ENCODE results near the gene ZBTB18. TPM values are rescaled to one million over a fixed set of nuclear protein-coding genes. Genes with fewer than 3 reads are reported as not detected.

Gene ZBTB18
- total RNA-seq, 1 experiment from 2014 or later = 1.8 TPM

GRCh38 chr1:244048256-244049161, 2.6 kb upstream of the ZBTB18 start:
- H3K9ac ChIP-seq (ENCODE audit: low read length) = no peak overlapping the region
- peaks cover 8 to 14% of the 10 kb centered on the region in 2 experiments; a peak in 3 of 4 replicates for H3K4me1 ChIP-seq (ENCODE audit: control insufficient read depth in 1 of 2, insufficient read depth in 2 of 2, low read length in 2 of 2)
- no peaks in the 10 kb centered on the region; the same call in 1 of the 2 replicates for H4K20me1 ChIP-seq (ENCODE audit: insufficient read depth)
- POLR2A ChIA-PET = interaction anchor here (0.7 kb wide), 2 partner anchors 15 to 791 kb away, joined by 3 to 5 read pairs; no protein-coding TSS in a partner anchor
- ATAC-seq (peak; percentile 96), DNase-seq (ENCODE audit: low read depth, low spot score) (peak; percentile 94)
- peaks cover 76% of the 10 kb centered on the region for H3K27me3 ChIP-seq (ENCODE audit: insufficient read depth, low read length)
- H3K27ac ChIP-seq (ENCODE audit: low read depth, low read length) = no peak overlapping the region
- no peaks in the 10 kb centered on the region for H3K36me3 ChIP-seq (ENCODE audit: control insufficient read depth in 1 of 2, insufficient read depth in 2 of 2, low read length in 2 of 2)
- BruUV-seq (replicated peaks) = no TSS peak
- intact Hi-C loops (cut with micrococcal nuclease) = loop anchor here (2.0 to 10.0 kb wide), 3 partner anchors 164 to 704 kb away; no protein-coding TSS in a partner anchor
- H2AFZ ChIP-seq (ENCODE audit: low read depth, low read length, poor library complexity, severe bottlenecking) = no peak overlapping the region
- H3K4me3 ChIP-seq (replicated peaks in 1 of 2; ENCODE audit: low read depth in 1 of 2, low read length in 2 of 2) = peak overlapping the region; percentile 60 to 70
- H3K4me2 ChIP-seq (ENCODE audit: low read length) = peak overlapping the region; percentile 99
- H3K9me2 ChIP-seq (ENCODE audit: insufficient read depth) = no peaks in the 10 kb centered on the region
- no peaks in the 10 kb centered on the region for H3K79me2 ChIP-seq (ENCODE audit: insufficient read depth, low read length)
- CTCF ChIA-PET = interaction anchor here (0.7 kb wide), 2 partner anchors 83 to 360 kb away, joined by 3 read pairs; no protein-coding TSS in a partner anchor
- RAD21 ChIA-PET (ENCODE audit: low non-redundant PET in 1 of 2, low total read pairs in 2 of 2, uncharacterized antibody in 2 of 2, unreplicated experiment in 2 of 2) = no interaction called here
- H3K9me3 ChIP-seq (ENCODE audit: control insufficient read depth in 1 of 2, insufficient read depth in 1 of 2, low read depth in 1 of 2, low read length in 2 of 2) = no peaks in the 10 kb centered on the region
- no peak for TF ChIP-seq RAD21 (IDR thresholded peaks at IDR 0.05; ENCODE audit: low read depth)
- peak; percentile 8 for TF ChIP-seq TCF7L2 (IDR thresholded peaks at IDR 0.05; ENCODE audit: borderline replicate concordance, extremely low read depth, insufficient read depth, insufficient read length)
- TF ChIP-seq ZFX (IDR thresholded peaks at IDR 0.05) = no peak
- TF ChIP-seq SP1 (IDR thresholded peaks at IDR 0.05; ENCODE audit: low read depth) = peak; percentile 96
- TF ChIP-seq, protein P1, sequence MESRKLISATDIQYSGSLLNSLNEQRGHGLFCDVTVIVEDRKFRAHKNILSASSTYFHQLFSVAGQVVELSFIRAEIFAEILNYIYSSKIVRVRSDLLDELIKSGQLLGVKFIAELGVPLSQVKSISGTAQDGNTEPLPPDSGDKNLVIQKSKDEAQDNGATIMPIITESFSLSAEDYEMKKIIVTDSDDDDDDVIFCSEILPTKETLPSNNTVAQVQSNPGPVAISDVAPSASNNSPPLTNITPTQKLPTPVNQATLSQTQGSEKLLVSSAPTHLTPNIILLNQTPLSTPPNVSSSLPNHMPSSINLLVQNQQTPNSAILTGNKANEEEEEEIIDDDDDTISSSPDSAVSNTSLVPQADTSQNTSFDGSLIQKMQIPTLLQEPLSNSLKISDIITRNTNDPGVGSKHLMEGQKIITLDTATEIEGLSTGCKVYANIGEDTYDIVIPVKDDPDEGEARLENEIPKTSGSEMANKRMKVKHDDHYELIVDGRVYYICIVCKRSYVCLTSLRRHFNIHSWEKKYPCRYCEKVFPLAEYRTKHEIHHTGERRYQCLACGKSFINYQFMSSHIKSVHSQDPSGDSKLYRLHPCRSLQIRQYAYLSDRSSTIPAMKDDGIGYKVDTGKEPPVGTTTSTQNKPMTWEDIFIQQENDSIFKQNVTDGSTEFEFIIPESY (IDR thresholded peaks at IDR 0.05; ENCODE audit: extremely low read depth, insufficient replicate concordance, low read length) = no peak
- TF ChIP-seq FOSL1 (IDR thresholded peaks at IDR 0.05; ENCODE audit: low read depth) = no peak
- TF ChIP-seq ATF3 (IDR thresholded peaks at IDR 0.05) = no peak
- no peak for TF ChIP-seq CEBPB (IDR thresholded peaks at IDR 0.05; ENCODE audit: low read depth)
- no peak for TF ChIP-seq CBX3 (IDR thresholded peaks at IDR 0.05; ENCODE audit: low read depth)
- TF ChIP-seq YY1 (IDR thresholded peaks at IDR 0.05; ENCODE audit: extremely low read depth, insufficient replicate concordance, low read depth, low read length) = no peak
- TF ChIP-seq SIN3A (IDR thresholded peaks at IDR 0.05; ENCODE audit: low read depth) = no peak
- TF ChIP-seq, protein P2, sequence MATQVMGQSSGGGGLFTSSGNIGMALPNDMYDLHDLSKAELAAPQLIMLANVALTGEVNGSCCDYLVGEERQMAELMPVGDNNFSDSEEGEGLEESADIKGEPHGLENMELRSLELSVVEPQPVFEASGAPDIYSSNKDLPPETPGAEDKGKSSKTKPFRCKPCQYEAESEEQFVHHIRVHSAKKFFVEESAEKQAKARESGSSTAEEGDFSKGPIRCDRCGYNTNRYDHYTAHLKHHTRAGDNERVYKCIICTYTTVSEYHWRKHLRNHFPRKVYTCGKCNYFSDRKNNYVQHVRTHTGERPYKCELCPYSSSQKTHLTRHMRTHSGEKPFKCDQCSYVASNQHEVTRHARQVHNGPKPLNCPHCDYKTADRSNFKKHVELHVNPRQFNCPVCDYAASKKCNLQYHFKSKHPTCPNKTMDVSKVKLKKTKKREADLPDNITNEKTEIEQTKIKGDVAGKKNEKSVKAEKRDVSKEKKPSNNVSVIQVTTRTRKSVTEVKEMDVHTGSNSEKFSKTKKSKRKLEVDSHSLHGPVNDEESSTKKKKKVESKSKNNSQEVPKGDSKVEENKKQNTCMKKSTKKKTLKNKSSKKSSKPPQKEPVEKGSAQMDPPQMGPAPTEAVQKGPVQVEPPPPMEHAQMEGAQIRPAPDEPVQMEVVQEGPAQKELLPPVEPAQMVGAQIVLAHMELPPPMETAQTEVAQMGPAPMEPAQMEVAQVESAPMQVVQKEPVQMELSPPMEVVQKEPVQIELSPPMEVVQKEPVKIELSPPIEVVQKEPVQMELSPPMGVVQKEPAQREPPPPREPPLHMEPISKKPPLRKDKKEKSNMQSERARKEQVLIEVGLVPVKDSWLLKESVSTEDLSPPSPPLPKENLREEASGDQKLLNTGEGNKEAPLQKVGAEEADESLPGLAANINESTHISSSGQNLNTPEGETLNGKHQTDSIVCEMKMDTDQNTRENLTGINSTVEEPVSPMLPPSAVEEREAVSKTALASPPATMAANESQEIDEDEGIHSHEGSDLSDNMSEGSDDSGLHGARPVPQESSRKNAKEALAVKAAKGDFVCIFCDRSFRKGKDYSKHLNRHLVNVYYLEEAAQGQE (IDR thresholded peaks at IDR 0.05; ENCODE audit: low read depth) = no peak
- no peak for TF ChIP-seq ZNF274 (IDR thresholded peaks at IDR 0.05; ENCODE audit: low read depth, low read length)
- peak; percentile 56 for TF ChIP-seq EGR1 (IDR thresholded peaks at IDR 0.05; ENCODE audit: low read depth)
- TF ChIP-seq POLR2AphosphoS5 (IDR thresholded peaks at IDR 0.05; ENCODE audit: low read depth, low read length) = no peak
- TF ChIP-seq MAX (IDR thresholded peaks at IDR 0.05) = peak; percentile 0; the same call in 1 of the 2 replicates
- no peak for TF ChIP-seq CTCF (IDR thresholded peaks at IDR 0.05 in 2 of 3, conservative IDR thresholded peaks at IDR 0.05 in 1 of 3; ENCODE audit: borderline replicate concordance in 1 of 3, insufficient read depth in 1 of 3, low read depth in 2 of 3, low read length in 2 of 3)
- no peak for TF ChIP-seq JUND (IDR thresholded peaks at IDR 0.05)

All from HCT116 (cell line).